Mesenchymal stem cell (in vitro differentiated cells and primary cell): ENCODE measurements around the gene SRL.

Experiments used
- DNase-seq: peaks from one replicate; pipeline ENCODE4 v3.0.0-alpha.2; 2013
- H2AFZ ChIP-seq: one replicate; pipeline ENCODE4 v1.6.1; 2013; ENCODE audit warnings: low read depth, mild to moderate bottlenecking, control low read depth, inconsistent platforms, low read length, moderate library complexity
- H2AK5ac ChIP-seq: 2 replicates; pipeline ENCODE4 v1.6.1; 2013; ENCODE audit warnings: low read length, moderate library complexity, mild to moderate bottlenecking, inconsistent platforms; ENCODE audit not compliant: severe bottlenecking
- H2BK120ac ChIP-seq: one replicate; pipeline ENCODE4 v1.6.1; 2013; ENCODE audit warnings: low read depth, mild to moderate bottlenecking, inconsistent platforms, low read length, moderate library complexity
- H2BK12ac ChIP-seq, 2 experiments: one replicate each; pipeline ENCODE4 v1.6.1; 2013; ENCODE audit warnings: inconsistent platforms in 2 of 2, low read length in 2 of 2, mild to moderate bottlenecking in 2 of 2, moderate library complexity in 2 of 2, control low read depth in 1 of 2
- H2BK15ac ChIP-seq: one replicate; pipeline ENCODE4 v1.6.1; 2013; ENCODE audit warnings: mild to moderate bottlenecking, low read depth, inconsistent platforms; ENCODE audit not compliant: poor library complexity, severe bottlenecking
- H2BK5ac ChIP-seq: 2 replicates; pipeline ENCODE4 v1.6.1; 2013; ENCODE audit warnings: low read depth, mild to moderate bottlenecking, low read length, control low read depth, inconsistent platforms; ENCODE audit not compliant: poor library complexity, severe bottlenecking
- H3K14ac ChIP-seq, 2 experiments: one replicate each; pipeline ENCODE4 v1.6.1; 2013; ENCODE audit warnings: inconsistent platforms in 2 of 2, low read length in 2 of 2, control low read depth in 1 of 2, mild to moderate bottlenecking in 1 of 2, moderate library complexity in 1 of 2
- H3K18ac ChIP-seq, 2 experiments: one replicate each; pipeline ENCODE4 v1.6.1; 2013; ENCODE audit warnings: inconsistent platforms in 2 of 2, low read length in 2 of 2, control low read depth in 1 of 2, low read depth in 1 of 2, mild to moderate bottlenecking in 1 of 2
- H3K23ac ChIP-seq, 2 experiments: one replicate each; pipeline ENCODE4 v1.6.1; 2013; ENCODE audit warnings: inconsistent platforms in 2 of 2, low read length in 2 of 2, mild to moderate bottlenecking in 2 of 2, moderate library complexity in 2 of 2, control low read depth in 1 of 2
- H3K27ac ChIP-seq: 2 replicates; pipeline ENCODE4 v1.5.1; 2013; ENCODE audit warnings: mild to moderate bottlenecking, moderate library complexity, low read length, control low read depth, inconsistent platforms; ENCODE audit not compliant: poor library complexity, severe bottlenecking
- H3K27me3 ChIP-seq, 2 experiments: 2 replicates each; pipeline versions ENCODE4 v1.6.1 to v1.7.0; 2013; ENCODE audit warnings: low read length in 2 of 2, mild to moderate bottlenecking in 2 of 2, moderate library complexity in 2 of 2, control low read depth in 1 of 2, inconsistent platforms in 1 of 2; ENCODE audit not compliant: control insufficient read depth in 1 of 2, insufficient read depth in 1 of 2
- H3K36me3 ChIP-seq, 2 experiments: 2 replicates each; pipeline versions ENCODE4 v1.6.1 to v1.7.0; 2013; ENCODE audit warnings: low read length in 2 of 2, control low read depth in 1 of 2, inconsistent platforms in 1 of 2, low read depth in 1 of 2, mild to moderate bottlenecking in 1 of 2; ENCODE audit not compliant: insufficient read depth in 2 of 2, control insufficient read depth in 1 of 2
- H3K4ac ChIP-seq, 2 experiments: one replicate each; pipeline ENCODE4 v1.6.1; 2013; ENCODE audit warnings: inconsistent platforms in 2 of 2, low read length in 2 of 2, mild to moderate bottlenecking in 2 of 2, moderate library complexity in 2 of 2, control low read depth in 1 of 2, low read depth in 1 of 2
- H3K4me1 ChIP-seq: 2 replicates; pipeline ENCODE4 v1.6.1; 2013; ENCODE audit warnings: low read depth, low read length, control low read depth; ENCODE audit not compliant: control insufficient read depth, insufficient read depth
- H3K4me2 ChIP-seq: 2 replicates; pipeline ENCODE4 v1.6.1; 2013; ENCODE audit warnings: low read length, mild to moderate bottlenecking, inconsistent platforms; ENCODE audit not compliant: poor library complexity, severe bottlenecking
- H3K4me3 ChIP-seq, 2 experiments: 2 replicates each; pipeline versions ENCODE4 v1.5.1 to v1.7.0; 2013; ENCODE audit warnings: low read length in 2 of 2, mild to moderate bottlenecking in 2 of 2, control low read depth in 1 of 2, low read depth in 1 of 2; ENCODE audit not compliant: insufficient read depth in 1 of 2
- H3K79me1 ChIP-seq: replicated peaks from 2 replicates; pipeline ENCODE4 v1.6.1; 2013; ENCODE audit warnings: mild to moderate bottlenecking, control low read depth, low read length, inconsistent platforms; ENCODE audit not compliant: poor library complexity, severe bottlenecking
- H3K9ac ChIP-seq: 2 replicates; pipeline ENCODE4 v1.7.0; 2013; ENCODE audit warnings: mild to moderate bottlenecking, low read length, moderate library complexity
- H3K9me3 ChIP-seq: 2 replicates; pipeline ENCODE4 v1.7.0; 2013; ENCODE audit warnings: mild to moderate bottlenecking, low read length; ENCODE audit not compliant: control insufficient read depth
- H4K8ac ChIP-seq: one replicate; pipeline ENCODE4 v1.6.1; 2013; ENCODE audit warnings: inconsistent platforms, mild to moderate bottlenecking, low read length, moderate library complexity
- H4K91ac ChIP-seq: one replicate; pipeline ENCODE4 v1.6.1; 2013; ENCODE audit warnings: mild to moderate bottlenecking, low read length, inconsistent platforms
- WGBS: methylation state at CpG from one replicate; pipeline ENCODE4 v1.1.7; 2013; ENCODE audit warnings: mixed read lengths; 5-methylcytosine and 5-hydroxymethylcytosine counted together

Gene SRL

DNA sequence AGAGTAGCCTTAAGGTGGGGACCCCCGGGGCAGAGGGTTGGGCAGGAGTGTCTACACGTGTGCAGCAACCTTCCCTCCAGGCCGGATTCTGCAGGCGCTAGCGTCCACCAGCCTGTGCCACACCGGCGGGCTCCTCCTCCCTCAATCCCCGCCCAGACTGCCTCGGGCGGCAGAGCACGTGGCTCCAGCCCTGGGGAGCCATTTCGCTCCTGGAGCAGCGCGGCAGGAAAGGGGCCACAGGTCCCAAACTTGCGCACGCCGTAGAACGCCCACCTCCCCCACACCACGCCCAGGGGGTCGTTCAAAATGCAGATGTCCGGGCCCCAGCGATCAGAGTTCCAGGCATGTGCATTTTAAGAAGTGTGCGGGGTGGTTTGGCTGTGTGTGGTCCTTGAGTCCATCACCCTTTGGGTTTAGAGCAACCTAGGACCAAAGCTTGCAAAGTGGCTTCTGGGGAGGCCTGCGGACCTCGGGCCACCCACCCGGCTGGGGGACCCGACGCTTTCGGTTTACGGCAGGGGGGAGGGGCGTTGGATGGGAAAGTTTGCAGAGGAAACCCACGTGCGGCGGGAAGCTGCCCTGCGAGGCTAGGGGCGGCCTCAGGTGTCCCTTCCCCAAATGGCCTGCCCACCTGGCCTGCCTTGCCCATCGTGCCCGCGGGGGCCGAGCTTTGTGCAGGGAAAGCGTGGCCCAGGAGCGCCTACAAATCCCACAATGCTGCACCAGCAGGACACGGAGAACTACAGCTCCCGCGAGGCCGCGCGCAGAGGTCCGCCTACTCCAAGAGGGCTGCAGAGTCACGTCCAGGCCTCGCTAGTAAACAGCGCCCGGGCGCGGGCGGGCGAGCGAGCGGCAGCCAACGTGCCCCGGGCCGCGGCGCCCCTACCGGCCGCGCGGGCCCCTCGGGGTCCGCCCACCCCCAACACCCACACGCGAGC lies 29.6 kb upstream of the SRL start:
- Histone ChIP-seq H3K23ac (peak overlapping the region in 1 of 2 experiments; percentile 10), H3K18ac (peak overlapping the region; percentile 91 to 99), H4K8ac (peak overlapping the region; percentile 94), H3K9me3 (no peaks in the 10 kb centered on the region), H3K9ac (peak overlapping the region; percentile 95), H3K4me2 (peak overlapping the region; percentile 95), H3K4me3 (peak overlapping the region; percentile 71 to 96), H2BK120ac (peak overlapping the region; percentile 88), H2AK5ac (peak overlapping the region; percentile 46), H3K27ac (peak overlapping the region; percentile 80), H3K14ac (peak overlapping the region in 1 of 2 experiments; percentile 96), H3K79me1 (peaks cover 22% of the 10 kb centered on the region), H4K91ac (peak overlapping the region; percentile 94), H2BK5ac (no peak overlapping the region), H2BK15ac (peak overlapping the region; percentile 91), H2BK12ac (peak overlapping the region in 1 of 2 experiments; percentile 85), H3K4ac (peak overlapping the region; percentile 96 to 99), H3K27me3 (no peaks in the 10 kb centered on the region), H2AFZ (peak overlapping the region; percentile 32), H3K36me3 (no peaks in the 10 kb centered on the region), H3K4me1 (peaks cover 17% of the 10 kb centered on the region)
- WGBS: 3% methylated on average over 57 of the region's 72 CpGs
- DNase-seq: peak; percentile 94

- Histone ChIP-seq H3K18ac (peak overlapping the region in 1 of 2 experiments; percentile 61), H3K79me1 (peaks cover 27% of the 10 kb centered on the region), H4K8ac (no peak overlapping the region), H3K27me3 (no peaks in the 10 kb centered on the region), H2BK120ac (no peak overlapping the region), H2BK15ac (peak overlapping the region; percentile 75), H3K4ac (no peak overlapping the region), H2BK5ac (no peak overlapping the region), H3K4me1 (peaks cover 17% of the 10 kb centered on the region), H3K27ac (no peak overlapping the region), H3K36me3 (no peaks in the 10 kb centered on the region), H3K23ac (no peak overlapping the region), H3K4me3 (peak overlapping the region in 1 of 2 experiments; percentile 96), H3K4me2 (no peak overlapping the region), H3K14ac (no peak overlapping the region), H3K9ac (peak overlapping the region; percentile 95), H2BK12ac (peak overlapping the region in 1 of 2 experiments; percentile 37), H3K9me3 (no peaks in the 10 kb centered on the region), H4K91ac (peak overlapping the region; percentile 52), H2AFZ (no peak overlapping the region), H2AK5ac (no peak overlapping the region)
- WGBS: 93% methylated on average over 7 of the region's 7 CpGs
- no peak for DNase-seq
Measured at GRCh38 chr16:4270595-4270994, 28.7 kb upstream of the SRL start.

DNA sequence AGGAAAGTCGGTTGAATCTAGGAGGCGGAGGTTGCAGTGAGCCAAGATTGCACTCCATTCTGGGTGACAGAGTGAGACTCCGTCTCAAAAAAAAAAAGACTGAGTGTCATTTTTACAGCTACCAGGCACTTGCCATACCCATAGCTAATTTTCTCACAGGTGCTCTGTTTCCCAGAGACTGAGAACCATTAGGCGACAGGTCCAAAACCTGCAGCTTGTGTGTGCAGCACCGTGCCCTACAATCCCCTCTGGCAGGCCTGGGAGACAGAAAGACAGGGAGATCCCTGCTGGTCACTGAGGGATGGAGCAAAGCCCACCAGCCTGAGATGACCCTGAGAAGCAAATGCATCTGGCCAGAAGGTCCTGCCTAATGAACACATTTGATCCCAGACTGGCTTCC lies 28.2 kb upstream of the SRL start:
- Histone ChIP-seq H3K36me3 (no peaks in the 10 kb centered on the region), H3K27ac (no peak overlapping the region), H2AK5ac (no peak overlapping the region), H3K23ac (no peak overlapping the region), H4K91ac (no peak overlapping the region), H3K9ac (no peak overlapping the region), H3K4ac (no peak overlapping the region), H3K79me1 (peaks cover 28% of the 10 kb centered on the region), H3K9me3 (no peaks in the 10 kb centered on the region), H3K18ac (peak overlapping the region in 1 of 2 experiments; percentile 42), H3K4me3 (no peak overlapping the region), H4K8ac (no peak overlapping the region), H2BK12ac (peak overlapping the region in 1 of 2 experiments; percentile 37), H2BK5ac (no peak overlapping the region), H2BK120ac (no peak overlapping the region), H3K27me3 (no peaks in the 10 kb centered on the region), H3K4me1 (peaks cover 17% of the 10 kb centered on the region), H3K14ac (no peak overlapping the region), H3K4me2 (no peak overlapping the region), H2AFZ (no peak overlapping the region), H2BK15ac (no peak overlapping the region)
- DNase-seq: no peak
- WGBS: 97% methylated on average over 5 of the region's 5 CpGs

DNA sequence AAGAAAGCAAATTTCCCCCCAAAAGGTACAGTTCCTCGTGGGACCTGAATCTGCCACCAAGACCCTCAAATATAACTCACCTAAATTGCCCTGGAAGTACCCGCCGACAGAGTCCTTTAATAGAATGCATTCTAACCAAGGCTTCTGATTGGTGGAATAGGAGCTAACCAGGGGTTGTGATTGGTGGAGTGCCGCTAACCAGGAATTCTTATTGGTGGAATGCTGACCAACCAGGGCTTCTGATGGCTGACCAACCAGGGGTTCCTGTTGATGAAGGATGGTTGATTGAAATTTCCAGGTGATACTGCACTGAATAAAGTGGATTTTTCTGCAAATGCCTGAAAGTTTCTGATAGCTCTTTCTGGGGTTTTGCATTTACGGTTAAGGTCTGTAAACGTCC lies 24.5 kb upstream of the SRL start:
- Histone ChIP-seq H2BK5ac (no peak overlapping the region), H2AFZ (no peak overlapping the region), H3K14ac (no peak overlapping the region), H3K9me3 (no peaks in the 10 kb centered on the region), H3K27me3 (no peaks in the 10 kb centered on the region), H2BK120ac (no peak overlapping the region), H2BK15ac (no peak overlapping the region), H4K8ac (no peak overlapping the region), H3K4me3 (no peak overlapping the region), H3K18ac (no peak overlapping the region), H3K23ac (no peak overlapping the region), H3K9ac (no peak overlapping the region), H3K79me1 (peaks cover 36% of the 10 kb centered on the region), H3K4me1 (peaks cover 29% of the 10 kb centered on the region), H3K27ac (no peak overlapping the region), H3K4ac (no peak overlapping the region), H2AK5ac (no peak overlapping the region), H3K36me3 (peaks cover 7 to 12% of the 10 kb centered on the region in 2 experiments), H2BK12ac (no peak overlapping the region), H3K4me2 (no peak overlapping the region), H4K91ac (no peak overlapping the region)
- no peak for DNase-seq
- WGBS: 98% methylated on average over 6 of the region's 6 CpGs
